AG09319 (cell line): Measurements from ENCODE around the gene HAPLN2.

Experiments used
- DNase-seq: peaks from one replicate; pipeline ENCODE4 v3.0.0-alpha.2; 2010; ENCODE audit warnings: low read depth; ENCODE audit errors: extremely low read depth
- CTCF ChIP-seq: IDR thresholded peaks from 2 replicates; pipeline ENCODE4 v1.5.1; 2011; ENCODE audit warnings: low read depth, mild to moderate bottlenecking, inconsistent platforms, low read length, moderate library complexity

HAPLN2 gene

GRCh38 chr1:156664767-156665411 is 45.7 kb downstream of the HAPLN2 start:
- no peak for DNase-seq

GRCh38 chr1:156665539-156665938 is 46.3 kb downstream of the HAPLN2 start:
- no peak for DNase-seq
- TF ChIP-seq CTCF: no peak

More at GRCh38 chr1:156664767-156665411, 45.7 kb downstream of the HAPLN2 start:
- TF ChIP-seq CTCF: no peak

GRCh38 chr1:156666862-156667609 is 47.8 kb downstream of the HAPLN2 start:
- no peak for TF ChIP-seq CTCF
- DNase-seq: no peak

- no peak for DNase-seq
- no peak for TF ChIP-seq CTCF
These were observed 48.4 kb downstream of the HAPLN2 start for GRCh38 chr1:156667610-156667967.

- TF ChIP-seq CTCF: no peak
- no peak for DNase-seq
These were observed 48.9 kb downstream of the HAPLN2 start for GRCh38 chr1:156667968-156668709.

GRCh38 chr1:156668801-156669637 is 49.8 kb downstream of the HAPLN2 start:
- DNase-seq: no peak
- no peak for TF ChIP-seq CTCF
